ENCODE measurements around the gene ID4. TPM values are rescaled to one million over a fixed set of nuclear protein-coding genes. Genes with fewer than 3 reads are reported as not detected.
A peak's percentile ranks its signal among the peaks of the same experiment; 100 is the strongest.
"Not testable (repeated sequence)": the region's sequence is repeated elsewhere in the genome, so short reads cannot be mapped to it uniquely, and the experiment has no call there.

ID4 gene
- total RNA-seq, 1 donor from 2014 or later: 27.8 TPM

DNA sequence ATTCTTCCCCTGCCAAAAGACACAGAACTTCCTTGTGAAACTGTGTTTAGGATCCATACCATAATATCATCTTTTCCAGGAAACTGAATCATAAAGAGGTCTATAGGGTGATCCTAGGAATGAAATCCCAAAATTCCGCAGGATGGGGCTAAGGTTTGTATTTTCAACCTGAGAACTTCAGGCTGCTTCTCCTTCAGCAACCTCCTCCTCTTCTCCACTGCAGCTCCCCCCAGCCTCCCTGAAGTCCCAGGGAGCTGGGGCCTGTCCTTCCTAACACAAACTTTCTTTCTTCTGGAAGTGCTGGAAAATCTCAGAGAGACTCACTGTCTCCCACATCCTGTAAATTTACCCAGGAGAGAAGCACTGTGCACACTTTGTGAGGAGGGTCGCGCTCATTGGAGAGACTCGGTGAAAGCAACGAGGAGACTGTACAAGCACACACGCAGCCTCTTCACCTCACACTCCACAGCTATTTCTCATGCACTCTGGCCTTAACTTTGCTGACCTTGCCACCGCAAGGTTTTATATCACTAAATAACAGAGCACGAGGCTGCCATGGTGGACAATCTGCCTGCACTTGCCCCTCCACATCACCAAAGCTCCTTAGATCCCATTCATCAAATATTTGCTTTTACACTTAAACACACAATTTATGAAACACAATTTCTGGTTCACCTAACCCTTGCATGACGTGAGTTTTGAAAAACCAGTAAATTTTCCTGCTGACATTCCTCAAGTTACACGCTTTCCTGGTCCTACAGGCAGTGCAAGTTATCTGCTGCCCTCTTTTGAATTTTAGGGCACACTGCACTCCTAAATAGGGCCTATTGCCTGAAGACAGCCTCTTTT lies 14.3 kb downstream of the ID4 start:
- TF ChIP-seq, protein P1, sequence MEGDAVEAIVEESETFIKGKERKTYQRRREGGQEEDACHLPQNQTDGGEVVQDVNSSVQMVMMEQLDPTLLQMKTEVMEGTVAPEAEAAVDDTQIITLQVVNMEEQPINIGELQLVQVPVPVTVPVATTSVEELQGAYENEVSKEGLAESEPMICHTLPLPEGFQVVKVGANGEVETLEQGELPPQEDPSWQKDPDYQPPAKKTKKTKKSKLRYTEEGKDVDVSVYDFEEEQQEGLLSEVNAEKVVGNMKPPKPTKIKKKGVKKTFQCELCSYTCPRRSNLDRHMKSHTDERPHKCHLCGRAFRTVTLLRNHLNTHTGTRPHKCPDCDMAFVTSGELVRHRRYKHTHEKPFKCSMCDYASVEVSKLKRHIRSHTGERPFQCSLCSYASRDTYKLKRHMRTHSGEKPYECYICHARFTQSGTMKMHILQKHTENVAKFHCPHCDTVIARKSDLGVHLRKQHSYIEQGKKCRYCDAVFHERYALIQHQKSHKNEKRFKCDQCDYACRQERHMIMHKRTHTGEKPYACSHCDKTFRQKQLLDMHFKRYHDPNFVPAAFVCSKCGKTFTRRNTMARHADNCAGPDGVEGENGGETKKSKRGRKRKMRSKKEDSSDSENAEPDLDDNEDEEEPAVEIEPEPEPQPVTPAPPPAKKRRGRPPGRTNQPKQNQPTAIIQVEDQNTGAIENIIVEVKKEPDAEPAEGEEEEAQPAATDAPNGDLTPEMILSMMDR (IDR thresholded peaks at IDR 0.05): peak; percentile 79
- intact Hi-C loops (cut with DNase I): no loop called here
- Histone ChIP-seq H3K27me3 (ENCODE audit: low read depth) (no peaks in the 10 kb centered on the region), H3K36me3 (no peaks in the 10 kb centered on the region), H3K4me1 (peaks cover 6% of the 10 kb centered on the region), H3K9me3 (no peaks in the 10 kb centered on the region), H3K4me3 (no peak overlapping the region), H3K27ac (peak overlapping the region; percentile 31)
- ATAC-seq (peak; percentile 92), DNase-seq (no peak)

DNA sequence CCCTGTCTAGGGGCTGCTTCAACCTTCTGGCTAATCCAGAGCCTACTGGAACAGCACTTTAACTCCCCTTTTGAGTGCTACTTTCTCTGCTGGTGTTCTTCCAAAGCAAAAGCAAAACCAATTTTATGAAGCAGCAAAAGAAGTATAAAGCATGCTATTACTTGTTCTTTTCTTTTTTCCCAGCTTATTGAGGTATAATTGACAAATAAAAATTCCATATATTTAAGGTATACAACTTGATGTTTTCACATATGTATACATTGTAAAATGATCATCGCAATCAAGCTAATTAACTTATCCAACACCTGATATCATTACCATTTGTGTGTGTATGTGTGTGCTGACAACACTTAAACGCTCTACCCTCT lies 14.9 kb downstream of the ID4 start:
- H3K27me3 ChIP-seq (ENCODE audit: low read depth): no peaks in the 10 kb centered on the region
- intact Hi-C loops (cut with DNase I): no loop called here
- no peak for ATAC-seq
- no peaks in the 10 kb centered on the region for H3K9me3 ChIP-seq
- no peak overlapping the region for H3K27ac ChIP-seq
- H3K36me3 ChIP-seq: no peaks in the 10 kb centered on the region
- TF ChIP-seq, protein P1 (IDR thresholded peaks at IDR 0.05): peak; percentile 5
- H3K4me1 ChIP-seq: peaks cover 6% of the 10 kb centered on the region
- no peak overlapping the region for H3K4me3 ChIP-seq
- no peak for DNase-seq

DNA sequence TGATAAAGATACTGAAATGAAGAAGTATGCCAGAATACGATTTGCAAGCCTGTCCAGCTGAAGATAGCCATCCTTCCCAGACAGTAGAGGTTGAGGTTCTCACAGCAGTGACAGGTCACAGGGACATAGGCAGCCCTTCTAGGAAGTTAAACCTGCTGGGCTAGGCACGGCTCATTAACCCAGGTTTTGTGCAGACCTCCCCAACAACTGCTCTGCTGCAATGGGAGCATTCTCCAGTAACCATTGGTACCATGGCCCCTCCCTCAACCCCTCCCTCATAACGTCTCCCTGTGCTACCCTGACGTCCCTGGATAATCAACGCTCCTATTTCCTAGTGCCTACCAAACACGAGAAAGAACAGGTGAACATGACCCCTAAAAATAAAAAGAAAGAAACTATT lies 15.8 kb downstream of the ID4 start:
- Histone ChIP-seq H3K4me3 (no peak overlapping the region), H3K4me1 (peaks cover 6% of the 10 kb centered on the region), H3K27me3 (ENCODE audit: low read depth) (no peaks in the 10 kb centered on the region), H3K9me3 (no peaks in the 10 kb centered on the region), H3K27ac (no peak overlapping the region), H3K36me3 (no peaks in the 10 kb centered on the region)
- DNase-seq (no peak), ATAC-seq (no peak)
- intact Hi-C loops (cut with DNase I): no loop called here
- TF ChIP-seq, protein P1 (IDR thresholded peaks at IDR 0.05): no peak

DNA sequence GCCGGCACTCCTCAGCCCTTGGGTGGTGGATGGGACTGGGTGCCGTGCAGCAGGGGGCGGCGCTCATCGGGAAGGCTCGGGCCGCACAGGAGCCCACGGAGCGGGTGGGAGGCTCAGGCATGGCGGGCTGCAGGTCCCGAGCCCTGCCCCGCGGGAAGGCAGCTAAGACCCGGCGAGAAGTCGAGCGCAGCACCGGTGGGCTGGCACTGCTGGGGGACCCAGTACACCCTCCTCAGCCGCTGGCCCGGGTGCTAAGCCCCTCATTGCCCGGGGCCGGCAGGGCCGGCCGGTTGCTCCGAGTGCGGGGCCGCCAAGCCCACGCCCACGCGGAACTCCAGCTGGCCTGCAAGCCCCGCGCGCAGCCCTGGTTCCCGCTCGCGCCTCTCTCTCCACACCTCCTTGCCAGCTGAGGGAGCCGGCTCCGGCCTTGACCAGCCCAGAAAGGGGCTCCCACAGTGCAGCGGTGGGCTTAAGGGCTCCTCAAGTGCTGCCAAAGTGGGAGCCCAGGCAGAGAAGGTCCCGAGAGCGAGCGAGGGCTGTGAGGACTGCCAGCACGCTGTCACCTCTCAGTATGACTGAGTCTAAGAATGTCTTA lies 17.3 kb downstream of the ID4 start:
- H3K9me3 ChIP-seq; H3K4me1 ChIP-seq; DNase-seq; H3K27ac ChIP-seq; H3K4me3 ChIP-seq; H3K27me3 ChIP-seq (ENCODE audit: low read depth); ATAC-seq; H3K36me3 ChIP-seq; intact Hi-C loops (cut with DNase I): not testable (repeated sequence)

- Histone ChIP-seq H3K4me3 (no peak overlapping the region), H3K27ac (no peak overlapping the region), H3K36me3 (no peaks in the 10 kb centered on the region), H3K4me1 (peaks cover 6% of the 10 kb centered on the region), H3K9me3 (no peaks in the 10 kb centered on the region), H3K27me3 (ENCODE audit: low read depth) (no peaks in the 10 kb centered on the region)
- intact Hi-C loops (cut with DNase I): no loop called here
- no peak for DNase-seq
- TF ChIP-seq, protein P1 (IDR thresholded peaks at IDR 0.05): no peak
- ATAC-seq: no peak
Measured at GRCh38 chr6:19855536-19855935, 18.4 kb downstream of the ID4 start.

DNA sequence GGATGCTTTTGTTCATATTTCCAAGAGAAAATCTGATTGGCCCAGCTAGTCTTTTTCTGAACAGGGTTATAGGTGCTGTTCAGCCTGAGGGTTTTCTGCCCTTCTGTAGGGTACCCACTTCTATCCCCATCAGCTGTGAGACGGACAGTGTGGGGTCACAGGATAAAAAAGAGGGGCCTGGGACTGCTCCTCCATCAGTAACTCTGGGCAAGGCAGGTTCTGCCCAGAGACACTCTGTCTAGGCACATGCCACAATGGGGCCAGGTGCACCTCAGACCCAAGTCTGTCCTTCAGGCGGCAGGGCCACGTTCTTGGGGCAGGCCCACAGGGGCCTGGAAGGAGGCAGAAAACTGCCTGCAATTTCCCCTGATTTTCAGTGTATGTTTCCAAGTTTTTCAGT lies 20.0 kb downstream of the ID4 start:
- no peak for DNase-seq

More for the DNA sequence above, 20.0 kb downstream of the ID4 start:
- TF ChIP-seq, protein P1 (IDR thresholded peaks at IDR 0.05): no peak
- H3K4me3 ChIP-seq: no peak overlapping the region
- no peaks in the 10 kb centered on the region for H3K27me3 ChIP-seq (ENCODE audit: low read depth)
- H3K27ac ChIP-seq: no peak overlapping the region
- no peaks in the 10 kb centered on the region for H3K4me1 ChIP-seq
- intact Hi-C loops (cut with DNase I): no loop called here
- peak in 1 of 2 donors; percentile 23 for ATAC-seq
- no peaks in the 10 kb centered on the region for H3K9me3 ChIP-seq
- no peaks in the 10 kb centered on the region for H3K36me3 ChIP-seq

Data from lower lobe of right lung (tissue), 2 donors.